ENCODE data around the gene GTPBP6.
A peak's percentile ranks its signal among the peaks of the same experiment; 100 is the strongest.

Gene GTPBP6

GRCh38 chrX:319579-320125 lies 1.1 kb upstream of the GTPBP6 start:
- no peak for TF ChIP-seq CTCF (IDR thresholded peaks at IDR 0.05; ENCODE audit: low read depth, low read length, missing control alignments)
- in situ Hi-C loops (cut with HindIII; ENCODE audit: low sequenced_read_pairs) = no loop called here
- peak overlapping the region; percentile 99 for H3K4me3 ChIP-seq (ENCODE audit: low read depth, low read length)
- no peak for DNase-seq (ENCODE audit: low read depth)

GRCh38 chrX:318068-318738 lies 393 bp downstream of the GTPBP6 start:
- in situ Hi-C loops (cut with HindIII; ENCODE audit: low sequenced_read_pairs) = no loop called here
- H3K4me3 ChIP-seq (ENCODE audit: low read depth, low read length) = peak overlapping the region; percentile 83
- no peak for TF ChIP-seq CTCF (IDR thresholded peaks at IDR 0.05; ENCODE audit: low read depth, low read length, missing control alignments)
- DNase-seq (ENCODE audit: low read depth) = peak; percentile 100

DNA sequence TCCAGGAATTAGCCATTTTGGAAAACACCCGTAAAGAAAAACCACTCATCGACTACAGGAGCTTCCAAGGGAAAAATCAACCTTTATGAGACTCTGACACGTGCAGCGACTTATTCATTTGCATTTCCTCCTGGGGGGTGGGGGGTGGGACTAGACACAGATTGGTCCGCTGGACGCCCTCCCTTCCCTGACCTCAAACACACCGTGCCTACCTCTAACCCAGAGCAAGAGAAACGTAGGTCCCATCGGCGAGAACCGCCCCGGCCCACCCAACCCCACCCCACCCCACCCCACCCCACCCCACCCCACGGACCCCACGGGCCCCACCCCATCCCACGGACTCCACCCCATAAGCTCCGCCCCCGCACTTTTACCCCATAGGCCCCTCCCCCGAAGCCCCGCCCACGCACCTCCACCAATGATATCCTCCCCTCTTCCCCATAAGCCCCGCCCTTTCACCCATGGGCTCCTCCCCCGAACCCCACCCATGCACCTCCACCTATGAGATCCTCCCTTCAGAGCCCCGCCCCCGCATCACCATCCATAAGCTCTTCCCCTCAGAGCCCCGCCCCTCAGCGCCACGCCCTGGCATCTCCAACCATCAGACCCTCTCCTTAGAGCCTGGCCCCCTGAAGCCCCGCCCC lies 1.1 kb downstream of the GTPBP6 start:
- in situ Hi-C loops (cut with HindIII; ENCODE audit: low sequenced_read_pairs) = no loop called here
- DNase-seq (ENCODE audit: low read depth) = no peak
- H3K4me3 ChIP-seq (ENCODE audit: low read depth, low read length) = peak overlapping the region; percentile 83
- no peak for TF ChIP-seq CTCF (IDR thresholded peaks at IDR 0.05; ENCODE audit: low read depth, low read length, missing control alignments)

DNA sequence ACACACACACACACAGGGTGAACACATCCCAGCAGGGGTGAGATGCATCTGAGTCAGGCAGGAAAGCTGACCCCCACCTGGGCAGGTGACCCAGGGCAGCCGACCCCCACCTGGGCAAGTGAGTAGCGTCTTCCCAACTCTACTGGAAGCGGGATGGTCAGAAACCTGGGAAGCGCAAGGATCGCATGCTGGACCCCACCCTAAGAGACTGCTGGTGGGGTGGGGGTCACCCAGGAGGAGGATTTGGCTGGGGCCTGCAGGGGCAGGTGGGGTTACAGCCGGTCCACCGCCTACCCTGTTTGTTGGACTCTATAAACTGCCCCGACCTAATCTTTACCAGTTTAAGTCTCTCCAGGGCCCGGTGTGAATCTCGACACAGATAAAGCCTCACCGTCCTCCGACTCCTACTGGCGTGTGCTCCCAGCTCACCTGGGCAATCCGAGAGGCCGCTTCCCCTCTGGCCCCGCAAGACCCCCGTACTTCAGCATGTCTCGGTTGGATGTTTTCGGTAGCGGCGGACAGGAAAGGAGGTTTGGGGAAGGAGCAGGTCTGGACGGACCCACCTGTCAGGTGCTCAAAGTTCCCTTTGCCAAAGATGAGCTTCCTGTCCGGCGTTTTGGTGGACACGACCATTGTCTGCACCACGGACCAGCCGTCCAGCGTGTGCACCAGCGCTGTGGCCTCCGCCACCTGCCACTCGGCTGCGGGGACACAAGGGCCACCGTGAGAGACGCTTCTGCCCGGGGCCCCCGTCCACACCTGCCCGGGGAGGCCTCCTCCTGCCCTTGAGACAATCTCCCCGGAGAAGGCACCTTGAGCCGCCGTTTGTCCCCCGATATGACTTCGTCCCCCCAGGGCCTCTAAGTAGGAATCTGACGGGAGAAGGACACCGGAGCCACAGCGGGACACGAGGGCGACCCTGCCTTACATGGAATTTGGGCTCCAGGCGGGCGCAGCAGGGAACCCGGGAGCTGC lies 2.0 kb downstream of the GTPBP6 start:
- in situ Hi-C loops (cut with HindIII; ENCODE audit: low sequenced_read_pairs) = no loop called here
- TF ChIP-seq CTCF (IDR thresholded peaks at IDR 0.05; ENCODE audit: low read depth, low read length, missing control alignments) = no peak
- no peak overlapping the region for H3K4me3 ChIP-seq (ENCODE audit: low read depth, low read length)
- no peak for DNase-seq (ENCODE audit: low read depth)

- DNase-seq (ENCODE audit: low read depth) = no peak
- in situ Hi-C loops (cut with HindIII; ENCODE audit: low sequenced_read_pairs) = no loop called here
- H3K4me3 ChIP-seq (ENCODE audit: low read depth, low read length) = no peak overlapping the region
- no peak for TF ChIP-seq CTCF (IDR thresholded peaks at IDR 0.05; ENCODE audit: low read depth, low read length, missing control alignments)
Measured at GRCh38 chrX:314781-315595, 3.6 kb downstream of the GTPBP6 start.
